GM11168 (cell line): ENCODE data around the gene CMYA5.
"Not testable (repeated sequence)": the region's sequence is repeated elsewhere in the genome, so short reads cannot be mapped to it uniquely, and the experiment has no call there.

Experiments
- in situ Hi-C: fragments of 300-500 bp; cut with MboI; formaldehyde crosslinking; loops from one replicate; pipeline ENCODE4 v1.12.0; 2022; ENCODE audit warnings: low sequenced_read_pairs; ENCODE audit not compliant: unreplicated experiment

Gene CMYA5

DNA sequence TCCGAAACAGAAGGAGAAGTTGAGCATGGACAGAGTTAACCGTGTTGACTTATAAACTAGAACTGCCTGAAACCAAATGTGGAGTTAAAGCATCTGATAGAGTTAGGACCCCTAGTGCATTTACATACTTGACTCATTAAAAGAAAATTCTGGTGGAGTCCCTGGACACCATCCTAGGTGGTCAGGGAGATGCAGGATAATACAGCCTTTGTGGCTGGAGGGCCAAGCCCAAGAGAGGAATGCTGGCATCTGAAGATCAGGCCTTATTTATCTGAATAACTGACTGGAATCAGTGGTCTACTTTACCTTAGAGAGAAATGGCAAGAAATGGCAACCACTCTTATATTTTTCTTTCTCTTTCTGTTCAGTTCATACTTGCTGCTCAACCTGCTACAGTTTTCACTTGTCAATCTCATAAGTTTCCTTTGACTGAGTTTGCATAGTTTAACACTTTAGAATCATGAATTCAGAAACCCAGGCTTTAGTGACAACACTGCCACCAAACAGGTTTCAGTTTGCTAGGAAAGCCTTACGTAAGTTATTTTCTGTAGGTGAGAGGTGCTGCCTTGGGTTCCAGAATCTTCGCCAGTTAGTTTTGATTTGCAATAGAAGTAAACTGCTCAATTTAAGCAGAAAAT lies 10.2 kb downstream of the CMYA5 start:
- in situ Hi-C loops = no loop called here

DNA sequence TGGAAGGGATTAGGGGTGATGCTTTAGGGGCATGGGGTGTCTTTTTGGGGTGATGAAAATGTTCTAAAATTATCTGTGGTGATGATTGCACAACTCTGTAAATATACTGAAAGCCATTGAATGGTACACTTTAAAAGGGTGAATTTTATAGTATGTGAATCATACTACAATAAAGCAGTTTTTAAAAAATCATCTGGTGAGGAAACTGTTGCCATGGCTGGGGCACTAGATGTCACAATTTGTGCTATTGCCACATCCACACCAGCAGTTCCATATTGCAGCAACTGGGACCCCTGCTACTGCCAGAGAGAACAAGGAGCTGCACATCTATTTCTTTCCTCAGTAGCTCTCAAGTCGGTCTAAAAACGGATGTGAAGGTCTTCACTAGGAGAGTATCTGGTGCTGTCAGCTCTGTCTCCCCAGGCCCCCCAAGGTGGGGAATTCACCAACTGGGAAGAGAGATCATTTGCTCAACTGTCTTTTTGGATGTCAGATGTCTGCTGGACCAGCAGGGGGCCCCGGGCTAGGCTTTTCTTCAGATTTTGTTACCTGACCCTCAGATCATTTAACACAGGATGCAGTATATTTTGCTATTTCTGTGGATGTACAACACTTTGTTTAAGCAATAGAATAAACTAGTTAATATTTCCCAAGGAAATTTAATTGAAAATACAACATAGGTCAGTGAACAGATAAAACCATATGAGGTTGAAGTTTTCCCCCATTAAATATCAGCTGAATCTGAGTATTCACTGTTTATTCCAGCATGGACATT lies 13.2 kb downstream of the CMYA5 start:
- in situ Hi-C loops = no loop called here

DNA sequence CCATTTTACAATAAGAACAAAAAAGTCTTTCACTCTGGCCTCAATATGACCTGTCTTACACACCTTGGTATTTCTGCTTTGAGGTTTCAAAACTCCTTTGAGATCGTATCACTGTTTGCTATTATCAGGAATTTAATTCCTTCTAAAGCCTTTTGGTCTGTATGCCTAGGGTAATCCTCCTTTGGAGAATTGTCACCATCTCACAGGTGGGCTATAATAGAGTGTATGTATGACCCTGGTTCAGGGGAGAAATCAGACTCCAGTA lies 13.7 kb downstream of the CMYA5 start:
- in situ Hi-C loops = no loop called here

DNA sequence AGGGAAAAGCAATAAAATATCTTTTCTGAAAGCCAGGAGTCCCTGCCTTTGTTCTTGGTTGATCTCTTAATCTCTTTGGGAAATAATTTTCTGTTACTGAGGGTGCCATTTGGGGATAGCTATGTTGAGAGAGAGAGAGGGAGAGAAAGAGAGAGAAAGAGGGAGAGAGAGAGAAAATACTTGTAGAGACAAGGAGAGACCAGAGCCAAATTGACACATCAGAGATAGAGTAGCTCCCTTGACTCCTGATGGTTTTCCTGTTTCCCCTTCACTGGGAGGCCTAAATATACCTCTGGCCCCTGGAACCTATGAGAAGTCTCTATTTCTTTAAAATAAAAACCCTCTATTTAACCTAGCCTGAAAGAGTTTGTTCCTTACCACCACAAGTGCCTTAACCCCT lies 14.9 kb downstream of the CMYA5 start:
- in situ Hi-C loops = no loop called here

DNA sequence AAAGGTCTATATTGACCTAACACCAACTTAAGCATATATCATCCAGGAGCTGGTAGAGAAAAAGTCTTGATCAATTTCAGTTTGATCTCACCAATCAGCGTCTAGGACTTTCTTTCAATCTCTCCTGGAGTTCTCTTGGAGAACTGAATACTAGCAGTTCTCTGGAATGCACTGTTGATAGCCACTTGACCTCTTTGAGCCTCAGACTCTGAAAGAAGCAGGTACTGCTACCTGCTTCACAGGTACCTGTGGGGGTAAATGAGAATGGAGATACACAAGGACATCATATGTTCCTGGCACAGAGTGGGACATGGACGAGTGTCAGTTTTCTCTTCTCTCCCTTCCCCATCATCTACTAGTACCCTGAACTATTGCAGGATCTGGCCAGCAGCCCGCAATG lies 16.0 kb downstream of the CMYA5 start:
- in situ Hi-C loops = no loop called here

DNA sequence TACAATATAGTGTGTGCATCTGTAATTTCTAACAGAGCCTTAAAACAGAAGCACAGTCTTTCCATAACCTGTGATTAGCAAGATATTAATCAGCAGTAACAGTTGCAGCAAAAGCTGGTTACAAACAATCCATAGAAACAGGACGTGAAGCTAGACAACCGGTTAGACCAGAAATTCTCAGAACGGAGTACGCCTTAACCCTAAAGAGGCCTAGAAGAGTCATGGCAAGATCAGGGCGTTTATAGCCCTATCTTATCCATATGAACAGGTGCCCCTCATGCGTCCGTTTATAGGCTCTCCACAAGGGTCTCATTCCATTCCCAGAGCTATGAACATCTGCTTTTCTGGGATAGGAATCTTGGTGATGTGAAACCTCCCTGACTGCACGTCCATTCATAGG lies 16.7 kb downstream of the CMYA5 start:
- in situ Hi-C loops = not testable (repeated sequence)

DNA sequence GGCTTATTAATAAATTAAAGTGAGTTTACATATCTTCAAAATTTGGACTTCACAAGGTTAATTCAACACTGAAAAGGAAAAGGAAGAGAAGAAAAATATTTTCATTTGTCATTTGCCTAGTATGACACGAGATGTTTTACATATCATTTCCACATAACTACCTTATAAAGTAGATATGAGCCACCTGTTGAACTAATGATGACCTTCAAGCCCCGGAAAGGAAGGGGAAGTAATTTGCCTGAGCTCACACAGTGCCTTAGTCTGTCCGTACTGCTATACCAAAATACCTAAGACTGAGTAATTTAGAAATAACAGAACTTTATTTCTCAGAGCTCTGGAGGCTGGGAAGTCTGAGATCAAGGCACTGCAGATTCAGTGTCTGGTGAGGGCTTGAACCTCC lies 17.9 kb downstream of the CMYA5 start:
- in situ Hi-C loops = no loop called here

DNA sequence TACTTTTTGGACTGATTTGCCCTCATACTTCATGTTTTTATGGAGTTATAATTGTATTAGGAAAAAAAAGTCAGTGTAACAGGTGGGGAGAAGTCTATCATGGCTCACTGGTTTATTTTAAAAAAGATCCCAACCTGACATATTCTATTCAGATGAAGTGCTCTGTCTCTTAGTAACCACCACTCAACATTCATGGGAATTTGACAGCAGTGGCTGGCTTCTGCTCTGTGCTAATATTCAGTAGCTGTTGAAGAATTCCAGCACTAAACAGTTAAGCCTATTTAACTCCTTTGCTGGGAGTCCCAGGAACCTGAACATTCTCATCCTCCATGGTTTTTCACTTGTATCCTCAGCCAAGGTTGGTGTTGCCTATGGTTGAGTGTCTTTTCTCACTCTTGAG lies 23.1 kb downstream of the CMYA5 start:
- in situ Hi-C loops = no loop called here

DNA sequence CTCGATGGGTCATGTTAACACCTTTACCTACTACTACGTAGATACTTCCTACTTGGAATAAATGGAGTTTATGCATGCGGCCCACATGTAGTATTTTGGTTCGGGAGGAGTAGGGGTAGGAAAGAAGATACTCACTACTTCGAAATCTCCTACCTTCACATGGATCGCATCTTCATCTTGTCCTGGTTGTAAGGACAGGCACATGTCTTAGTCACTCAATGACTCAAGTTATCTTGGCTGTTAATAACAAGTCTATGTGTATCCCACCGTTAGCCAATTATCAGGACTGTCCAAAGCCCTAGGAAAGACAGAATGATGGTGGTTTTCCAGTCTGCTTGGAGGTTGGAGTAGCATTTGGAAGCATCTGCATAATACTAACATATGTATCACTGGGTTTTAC lies 24.1 kb downstream of the CMYA5 start:
- in situ Hi-C loops = no loop called here

DNA sequence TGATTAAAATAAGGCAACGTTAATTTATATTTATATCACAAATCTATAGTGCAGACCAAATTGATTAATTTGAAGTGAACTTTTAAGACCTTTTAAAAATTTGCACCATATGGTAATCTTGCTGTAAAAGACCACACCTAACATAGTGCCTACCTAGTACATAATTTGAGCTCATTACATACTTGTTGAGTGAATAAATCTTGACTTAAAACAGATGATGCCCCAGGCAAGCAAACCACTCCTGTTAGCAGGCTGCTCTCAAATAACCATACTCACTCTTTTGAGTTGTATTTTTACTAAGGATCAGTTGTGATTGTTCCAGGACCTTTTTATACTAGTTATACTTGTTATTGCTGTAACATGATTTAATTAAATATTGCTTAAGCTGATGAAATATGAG lies 27.2 kb downstream of the CMYA5 start:
- in situ Hi-C loops = no loop called here

DNA sequence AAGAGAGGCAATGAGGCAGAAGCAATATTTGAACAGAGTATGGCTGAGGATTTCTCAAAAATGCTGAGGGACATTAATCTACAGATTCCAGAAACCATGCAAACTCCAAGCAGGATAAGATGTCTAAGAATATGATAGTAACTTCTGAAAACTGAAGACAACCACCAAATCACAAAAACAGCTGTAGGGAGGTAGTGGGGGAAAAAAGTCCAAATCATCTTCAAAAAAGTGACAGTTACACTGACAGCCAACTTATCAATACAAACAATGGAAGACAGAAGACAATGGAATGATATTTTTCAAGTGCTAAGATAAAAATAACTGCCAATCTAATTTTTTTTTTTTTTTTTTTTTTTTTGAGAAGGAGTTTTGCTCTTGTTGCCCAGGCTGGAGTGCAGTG lies 30.5 kb downstream of the CMYA5 start:
- in situ Hi-C loops = no loop called here

DNA sequence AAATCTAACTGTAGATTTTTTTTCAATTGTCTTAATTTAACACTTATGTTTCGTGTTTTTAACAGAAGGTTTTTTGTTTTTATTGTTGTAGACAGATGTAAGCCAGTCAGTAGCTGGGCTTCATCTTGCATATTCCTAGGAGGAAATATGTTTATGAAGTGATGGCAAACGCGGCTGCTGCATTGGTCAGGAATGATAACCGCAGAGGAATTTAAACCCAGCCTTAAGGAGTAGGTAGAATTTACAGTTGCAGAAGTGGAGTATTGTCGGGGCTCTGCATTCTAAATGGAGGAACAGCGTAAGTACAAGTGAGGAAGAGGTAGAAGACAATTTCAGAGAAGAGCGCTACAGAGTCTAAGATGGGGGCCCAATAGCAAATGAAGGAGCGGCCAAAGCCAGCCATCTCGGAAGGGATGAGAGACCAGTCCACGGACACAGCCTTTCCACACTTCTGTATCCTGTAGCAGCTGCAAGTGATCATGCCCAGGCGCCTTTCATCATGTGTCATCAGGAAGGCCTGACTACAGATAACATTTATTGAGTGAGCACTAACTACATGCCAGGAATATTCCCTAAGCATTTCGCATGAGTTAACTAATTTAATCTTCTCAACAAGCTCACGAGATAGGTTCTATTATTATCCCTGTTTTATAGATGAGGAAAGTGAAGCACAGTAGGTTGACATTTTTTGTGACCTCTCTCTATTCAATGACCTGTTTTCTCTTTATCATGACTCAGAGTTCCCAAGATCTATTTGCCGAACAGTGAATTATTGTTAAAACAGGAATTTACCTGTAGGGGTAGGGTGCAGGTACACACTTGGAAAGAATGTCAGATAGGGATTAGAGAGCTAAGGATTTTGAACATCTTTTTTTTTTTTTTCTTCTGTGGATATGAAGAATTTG lies 38.1 kb downstream of the CMYA5 start:
- in situ Hi-C loops = no loop called here

DNA sequence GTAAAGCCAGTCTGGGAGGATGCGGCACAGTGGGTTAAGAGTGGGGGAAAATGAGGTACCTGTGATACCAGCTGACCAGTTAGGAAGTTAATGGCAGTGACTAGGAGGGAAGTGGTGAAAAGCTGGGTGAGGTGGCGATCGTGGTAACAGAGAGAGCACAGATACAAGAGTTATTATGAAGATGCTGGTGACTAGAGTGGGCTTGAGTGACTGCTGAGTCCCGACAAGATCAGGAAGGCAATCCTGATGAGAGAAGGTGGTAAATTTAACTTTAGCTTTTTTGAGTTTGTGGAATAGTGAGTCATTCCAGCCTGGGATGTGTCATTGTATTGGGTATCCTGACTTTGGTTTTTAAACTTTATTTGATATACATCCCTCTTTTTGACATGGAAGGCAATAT lies 38.8 kb downstream of the CMYA5 start:
- in situ Hi-C loops = no loop called here

DNA sequence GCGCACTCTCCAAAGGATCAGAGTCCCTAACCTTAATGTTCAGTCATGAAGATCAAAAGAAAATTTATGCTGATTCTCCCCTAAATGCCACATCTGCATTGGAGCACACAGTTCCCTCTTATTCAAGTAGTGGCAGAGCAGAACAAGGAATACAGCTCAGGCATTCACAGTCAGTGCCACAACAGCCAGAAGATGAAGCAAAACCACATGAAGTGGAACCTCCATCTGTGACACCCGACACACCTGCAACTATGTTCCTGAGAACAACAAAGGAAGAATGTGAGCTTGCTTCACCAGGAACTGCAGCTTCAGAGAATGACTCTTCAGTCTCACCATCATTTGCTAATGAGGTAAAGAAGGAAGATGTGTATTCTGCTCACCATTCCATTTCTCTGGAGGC lies 40.0 kb downstream of the CMYA5 start:
- in situ Hi-C loops = no loop called here

DNA sequence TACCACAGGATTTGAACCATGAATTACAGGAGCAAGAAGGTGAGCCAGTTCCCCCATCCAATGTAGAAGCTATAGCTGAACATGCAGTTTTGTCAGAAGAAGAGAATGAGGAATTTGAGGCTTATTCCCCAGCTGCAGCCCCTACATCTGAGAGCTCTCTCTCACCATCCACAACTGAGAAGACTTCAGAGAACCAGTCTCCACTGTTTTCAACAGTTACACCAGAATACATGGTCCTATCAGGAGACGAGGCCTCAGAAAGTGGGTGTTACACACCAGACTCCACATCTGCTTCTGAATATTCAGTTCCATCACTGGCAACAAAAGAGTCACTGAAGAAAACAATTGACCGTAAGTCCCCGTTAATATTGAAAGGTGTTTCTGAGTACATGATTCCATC lies 40.9 kb downstream of the CMYA5 start:
- in situ Hi-C loops = no loop called here

DNA sequence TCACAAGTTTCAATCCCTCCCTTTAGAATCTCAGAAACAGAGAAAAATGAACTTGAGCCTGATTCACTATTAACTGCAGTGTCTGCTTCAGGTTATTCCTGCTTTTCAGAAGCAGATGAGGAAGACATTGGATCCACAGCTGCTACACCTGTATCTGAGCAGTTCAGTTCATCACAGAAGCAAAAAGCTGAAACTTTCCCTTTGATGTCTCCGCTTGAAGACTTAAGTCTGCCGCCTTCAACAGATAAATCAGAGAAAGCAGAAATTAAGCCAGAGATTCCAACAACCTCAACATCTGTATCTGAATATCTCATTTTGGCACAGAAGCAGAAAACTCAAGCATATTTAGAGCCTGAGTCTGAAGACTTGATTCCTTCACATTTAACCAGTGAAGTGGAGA lies 42.1 kb downstream of the CMYA5 start:
- in situ Hi-C loops = no loop called here

DNA sequence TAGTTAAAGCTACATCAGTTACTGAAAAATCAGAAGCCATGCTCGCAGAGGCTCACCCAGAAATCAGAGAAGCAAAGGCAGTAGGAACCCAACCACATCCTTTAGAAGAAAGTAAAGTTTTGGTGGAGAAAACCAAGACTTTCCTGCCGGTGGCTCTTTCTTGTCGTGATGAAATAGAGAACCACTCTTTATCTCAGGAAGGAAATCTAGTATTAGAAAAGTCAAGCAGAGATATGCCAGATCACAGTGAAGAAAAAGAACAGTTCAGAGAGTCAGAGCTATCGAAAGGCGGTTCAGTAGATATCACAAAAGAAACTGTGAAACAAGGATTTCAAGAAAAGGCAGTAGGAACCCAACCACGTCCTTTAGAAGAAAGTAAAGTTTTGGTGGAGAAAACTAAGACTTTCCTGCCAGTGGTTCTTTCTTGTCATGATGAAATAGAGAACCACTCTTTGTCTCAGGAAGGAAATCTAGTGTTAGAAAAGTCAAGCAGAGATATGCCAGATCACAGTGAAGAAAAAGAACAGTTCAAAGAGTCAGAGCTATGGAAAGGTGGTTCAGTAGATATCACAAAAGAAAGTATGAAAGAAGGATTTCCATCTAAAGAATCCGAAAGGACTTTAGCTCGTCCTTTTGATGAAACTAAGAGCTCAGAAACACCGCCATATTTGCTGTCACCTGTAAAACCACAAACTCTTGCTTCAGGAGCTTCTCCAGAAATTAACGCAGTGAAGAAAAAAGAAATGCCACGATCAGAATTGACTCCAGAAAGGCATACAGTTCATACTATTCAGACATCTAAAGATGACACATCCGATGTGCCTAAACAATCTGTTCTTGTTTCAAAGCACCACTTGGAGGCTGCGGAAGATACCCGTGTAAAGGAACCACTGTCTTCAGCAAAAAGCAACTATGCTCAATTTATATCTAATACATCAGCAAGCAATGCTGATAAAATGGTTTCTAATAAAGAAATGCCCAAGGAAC lies 47.2 kb downstream of the CMYA5 start:
- in situ Hi-C loops = no loop called here

DNA sequence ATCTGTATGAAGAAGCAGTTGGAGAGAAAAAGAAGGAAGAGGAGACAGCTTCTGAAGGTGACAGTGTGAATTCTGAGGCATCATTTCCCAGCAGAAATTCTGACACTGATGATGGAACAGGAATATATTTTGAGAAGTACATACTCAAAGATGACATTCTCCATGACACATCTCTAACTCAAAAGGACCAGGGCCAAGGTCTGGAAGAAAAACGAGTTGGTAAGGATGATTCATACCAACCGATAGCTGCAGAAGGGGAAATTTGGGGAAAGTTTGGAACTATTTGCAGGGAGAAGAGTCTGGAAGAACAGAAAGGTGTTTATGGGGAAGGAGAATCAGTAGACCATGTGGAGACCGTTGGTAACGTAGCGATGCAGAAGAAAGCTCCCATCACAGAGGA lies 48.7 kb downstream of the CMYA5 start:
- in situ Hi-C loops = no loop called here

DNA sequence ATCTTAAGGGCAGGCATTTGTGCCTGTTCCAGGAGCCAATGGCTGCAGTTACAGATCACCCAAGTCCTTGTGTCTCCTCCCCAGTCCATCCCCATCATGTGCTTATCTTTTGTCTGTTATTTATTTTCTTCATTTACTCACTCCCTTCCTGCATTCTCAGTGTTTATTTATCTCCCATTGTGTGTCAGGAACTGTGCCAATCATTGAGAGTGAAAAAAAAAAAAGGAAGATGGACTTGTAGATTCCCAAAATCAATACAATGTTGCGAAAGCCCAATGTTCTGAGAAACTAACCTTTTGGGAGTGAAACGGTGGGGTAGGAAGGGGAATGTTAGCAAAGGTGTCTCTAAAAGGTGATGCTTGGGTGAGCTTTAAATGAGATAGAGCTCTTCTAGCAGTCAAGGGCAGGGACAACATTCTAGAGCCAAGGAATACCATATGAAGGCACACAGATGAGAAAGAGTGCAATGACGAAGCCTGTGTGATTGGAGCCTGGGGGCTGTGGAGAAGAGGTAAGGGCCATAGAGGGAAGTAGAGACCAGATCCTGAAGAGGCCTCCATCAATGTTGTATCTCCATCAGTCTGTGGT lies 53.0 kb downstream of the CMYA5 start:
- in situ Hi-C loops = no loop called here
